HG03439 (cell line): ENCODE results near the gene APOBR.
"Not testable (repeated sequence)": the region's sequence is repeated elsewhere in the genome, so short reads cannot be mapped to it uniquely, and the experiment has no call there.

Experiments used
- ATAC-seq: cut with Tn5 transposase; IDR thresholded peaks from one replicate; pipeline ENCODE4 v1.9.1; 2021; ENCODE audit warnings: mild to moderate bottlenecking, moderate library complexity; ENCODE audit not compliant: unreplicated experiment

The APOBR gene

GRCh38 chr16:28526201-28527099, 32.0 kb downstream of the APOBR start:
- no peak for ATAC-seq

- not testable (repeated sequence) for ATAC-seq
Observed at GRCh38 chr16:28527100-28527785, 32.8 kb downstream of the APOBR start.

- ATAC-seq: no peak
Observed at GRCh38 chr16:28527985-28528384, 33.5 kb downstream of the APOBR start.

GRCh38 chr16:28528463-28528867, 34.0 kb downstream of the APOBR start:
- no peak for ATAC-seq

- ATAC-seq: no peak
Observed at GRCh38 chr16:28529124-28529523, 34.7 kb downstream of the APOBR start.

GRCh38 chr16:28531777-28532744, 37.6 kb downstream of the APOBR start:
- no peak for ATAC-seq

GRCh38 chr16:28532940-28533647, 38.7 kb downstream of the APOBR start:
- ATAC-seq: no peak

- ATAC-seq: no peak
Observed at GRCh38 chr16:28534542-28535373, 40.3 kb downstream of the APOBR start.

GRCh38 chr16:28537076-28537475, 42.6 kb downstream of the APOBR start:
- no peak for ATAC-seq

GRCh38 chr16:28537964-28538732, 43.7 kb downstream of the APOBR start:
- no peak for ATAC-seq

- no peak for ATAC-seq
Observed at GRCh38 chr16:28538733-28539596, 44.5 kb downstream of the APOBR start, which contains the start of gene NUPR1. Gene NUPR1, minus strand, starts transcription at chr16:28538974. Its CDS starts 67 bp downstream, at chr16:28538907.

- no peak for ATAC-seq
Observed at GRCh38 chr16:28540346-28540745, 45.9 kb downstream of the APOBR start.

GRCh38 chr16:28542646-28543045, 48.2 kb downstream of the APOBR start:
- ATAC-seq: no peak

- ATAC-seq: no peak
Observed at GRCh38 chr16:28543072-28543471, 48.6 kb downstream of the APOBR start.

GRCh38 chr16:28544998-28545397, 50.6 kb downstream of the APOBR start:
- ATAC-seq: no peak

- ATAC-seq: not testable (repeated sequence)
Observed at GRCh38 chr16:28545964-28546363, 51.5 kb downstream of the APOBR start.

GRCh38 chr16:28546626-28547025, 52.2 kb downstream of the APOBR start:
- no peak for ATAC-seq
